ENCODE results near the gene TMEM229A.

GRCh38 chr7:124062171-124062570 lies 29.3 kb upstream of the TMEM229A start:
- no peak for TF ChIP-seq CTCF (conservative IDR thresholded peaks at IDR 0.05; ENCODE audit: low read length)
- no peak for TF ChIP-seq EZH2phosphoT487 (IDR thresholded peaks at IDR 0.05; ENCODE audit: borderline replicate concordance)
